ENCODE measurements around the gene NOP14.

DNA sequence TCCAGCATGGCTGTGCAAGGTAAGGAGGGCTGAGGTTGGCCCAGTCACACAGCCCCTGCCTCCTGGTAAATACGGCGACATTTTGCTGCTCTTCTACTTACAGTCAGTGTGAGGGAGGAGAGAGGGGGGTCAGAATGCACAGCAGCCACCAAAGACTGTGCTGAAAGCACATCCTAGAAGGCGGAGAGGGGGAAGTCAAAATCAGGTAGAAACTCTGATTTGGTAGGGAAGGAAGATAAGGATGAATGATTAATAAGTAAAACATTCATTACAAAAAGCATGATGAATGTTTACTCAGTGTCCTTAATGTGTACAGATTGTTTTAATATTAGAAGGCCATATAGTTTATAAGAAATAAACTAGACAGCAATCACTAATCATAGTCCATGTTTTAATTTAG lies 62.0 kb downstream of the NOP14 start:
- TF ChIP-seq, protein P1, sequence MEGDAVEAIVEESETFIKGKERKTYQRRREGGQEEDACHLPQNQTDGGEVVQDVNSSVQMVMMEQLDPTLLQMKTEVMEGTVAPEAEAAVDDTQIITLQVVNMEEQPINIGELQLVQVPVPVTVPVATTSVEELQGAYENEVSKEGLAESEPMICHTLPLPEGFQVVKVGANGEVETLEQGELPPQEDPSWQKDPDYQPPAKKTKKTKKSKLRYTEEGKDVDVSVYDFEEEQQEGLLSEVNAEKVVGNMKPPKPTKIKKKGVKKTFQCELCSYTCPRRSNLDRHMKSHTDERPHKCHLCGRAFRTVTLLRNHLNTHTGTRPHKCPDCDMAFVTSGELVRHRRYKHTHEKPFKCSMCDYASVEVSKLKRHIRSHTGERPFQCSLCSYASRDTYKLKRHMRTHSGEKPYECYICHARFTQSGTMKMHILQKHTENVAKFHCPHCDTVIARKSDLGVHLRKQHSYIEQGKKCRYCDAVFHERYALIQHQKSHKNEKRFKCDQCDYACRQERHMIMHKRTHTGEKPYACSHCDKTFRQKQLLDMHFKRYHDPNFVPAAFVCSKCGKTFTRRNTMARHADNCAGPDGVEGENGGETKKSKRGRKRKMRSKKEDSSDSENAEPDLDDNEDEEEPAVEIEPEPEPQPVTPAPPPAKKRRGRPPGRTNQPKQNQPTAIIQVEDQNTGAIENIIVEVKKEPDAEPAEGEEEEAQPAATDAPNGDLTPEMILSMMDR (IDR thresholded peaks at IDR 0.05), result no peak
- no peak for TF ChIP-seq ZFX (IDR thresholded peaks at IDR 0.05; ENCODE audit: borderline replicate concordance)

All from 22Rv1 (cell line).